Measurements from ENCODE around the gene GNG4.
"Not testable (repeated sequence)": the region's sequence is repeated elsewhere in the genome, so short reads cannot be mapped to it uniquely, and the experiment has no call there.

GNG4 gene

DNA sequence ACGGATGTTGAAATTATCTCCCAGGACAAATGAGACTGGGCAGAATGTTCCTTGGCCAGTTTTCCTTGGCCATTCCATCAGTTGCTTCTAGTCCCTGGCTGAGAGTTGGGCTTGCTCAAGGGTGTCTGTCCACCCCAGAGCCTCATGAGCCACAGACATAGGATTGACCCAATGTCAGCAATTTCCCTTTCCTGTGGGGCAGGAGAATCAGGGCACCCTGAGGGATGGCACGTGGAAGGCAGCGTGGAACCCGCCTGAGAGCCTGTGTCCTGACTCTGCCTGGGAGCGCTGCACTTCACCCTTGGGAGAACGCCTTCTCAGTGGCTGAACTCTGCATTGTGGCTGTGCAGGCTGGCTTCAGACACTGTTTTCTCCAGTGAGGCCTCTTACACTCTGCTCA is 74.0 kb downstream of the GNG4 start:
- no peak for DNase-seq

DNA sequence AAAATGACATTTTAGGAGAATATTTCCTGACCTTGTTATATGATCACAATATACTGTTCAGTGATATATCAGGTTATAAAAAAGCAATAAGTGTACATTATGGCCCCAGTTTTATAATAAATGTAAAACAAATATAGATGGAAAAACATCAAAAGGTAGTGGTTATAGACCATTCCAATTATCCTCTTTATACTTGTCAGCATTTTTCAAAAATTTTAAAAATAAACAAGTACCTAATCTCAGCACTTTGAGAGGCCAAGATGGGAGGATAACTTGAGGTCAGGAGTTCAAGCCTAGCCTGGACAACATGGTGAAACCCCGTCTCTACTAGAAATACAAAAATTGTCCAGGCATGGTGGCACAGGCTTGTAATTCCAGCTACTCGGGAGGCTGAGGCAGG is 75.7 kb downstream of the GNG4 start:
- no peak for DNase-seq

GRCh38 chr1:235572971-235573370 is 76.6 kb downstream of the GNG4 start:
- DNase-seq, result not testable (repeated sequence)

GRCh38 chr1:235571482-235571881 is 78.1 kb downstream of the GNG4 start:
- no peak for DNase-seq

DNA sequence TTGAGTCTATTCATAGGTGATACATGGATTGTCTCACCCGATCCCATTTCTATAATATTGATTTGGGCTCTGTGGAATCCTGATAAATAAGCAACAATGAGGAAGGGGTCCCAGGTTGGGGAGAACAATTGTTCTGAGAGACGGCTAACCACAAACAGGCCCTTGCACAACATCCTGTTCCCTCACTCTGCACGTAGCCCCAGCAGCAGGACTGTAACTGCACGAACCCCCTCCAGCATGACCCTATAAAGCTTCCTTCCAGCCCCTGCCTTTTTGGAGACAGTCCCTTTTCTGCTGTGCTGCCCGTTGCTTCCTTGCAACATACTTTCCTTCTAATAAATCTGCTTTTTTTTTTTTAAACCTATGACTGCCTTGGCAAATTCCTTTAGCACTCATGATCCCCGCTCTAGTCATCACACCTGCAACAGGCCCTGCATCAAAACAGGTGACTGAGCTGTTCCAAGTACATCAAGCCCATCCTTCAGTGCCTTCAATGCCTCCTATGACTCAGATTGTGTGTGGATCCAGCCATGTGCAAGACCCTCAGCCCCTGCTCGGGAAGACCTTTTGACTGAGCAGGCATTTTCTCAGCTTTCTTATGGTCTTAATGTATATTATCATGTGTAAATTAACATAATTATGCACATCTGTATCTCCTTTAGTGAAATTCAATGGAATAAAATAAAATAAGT is 81.6 kb downstream of the GNG4 start:
- DNase-seq, result peak; percentile 94

DNA sequence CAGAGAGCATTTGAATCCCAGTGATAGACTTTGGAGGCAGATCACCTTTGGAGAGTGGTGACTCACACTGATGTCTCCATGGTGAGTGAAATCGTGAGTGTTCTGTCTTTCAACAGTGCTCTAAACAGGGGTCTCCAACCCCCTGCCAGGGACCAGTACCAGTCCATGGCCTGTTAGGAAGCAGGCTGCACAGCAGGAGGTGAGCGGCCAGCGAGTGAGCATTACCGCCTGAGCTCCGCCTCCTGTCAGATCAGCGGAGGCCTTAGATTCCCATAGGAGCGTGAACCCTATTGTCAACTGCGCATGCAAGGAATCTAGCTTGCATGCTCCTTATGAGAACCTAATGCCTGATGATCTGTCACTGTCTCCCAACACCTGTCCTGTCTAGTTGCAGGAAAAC is 83.5 kb downstream of the GNG4 start:
- no peak for DNase-seq

DNA sequence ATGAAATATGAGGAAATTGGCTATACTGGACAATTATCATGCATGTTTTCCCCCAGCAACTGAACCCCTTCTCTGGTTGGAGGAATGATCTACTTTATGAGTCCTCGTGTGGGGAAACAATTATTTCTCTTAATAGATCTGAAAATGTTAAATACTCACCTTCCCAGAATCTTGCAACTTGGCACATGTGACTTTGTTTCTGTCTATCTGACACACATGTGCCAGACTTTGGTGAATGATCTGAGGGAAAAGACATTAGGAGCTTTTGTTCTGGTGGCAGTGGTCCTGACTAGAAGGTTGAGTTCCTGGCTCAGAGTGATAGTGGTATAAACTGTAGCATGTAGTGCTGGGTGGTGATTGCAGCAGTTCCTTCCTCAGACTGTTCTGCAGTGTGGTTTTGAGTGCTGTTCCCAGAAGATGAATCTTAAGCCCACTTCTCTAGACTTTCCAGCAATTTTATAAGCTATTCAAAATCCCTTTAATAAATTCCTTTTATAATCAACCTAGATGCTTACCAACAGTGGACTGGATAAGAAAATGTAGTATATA is 86.0 kb downstream of the GNG4 start:
- no peak for DNase-seq

- DNase-seq, result no peak
Measured at GRCh38 chr1:235562589-235562988, 87.0 kb downstream of the GNG4 start.

- no peak for DNase-seq
Measured at GRCh38 chr1:235558621-235559169, 90.9 kb downstream of the GNG4 start.

- no peak for DNase-seq
Measured at GRCh38 chr1:235557495-235557894, 92.1 kb downstream of the GNG4 start.

DNA sequence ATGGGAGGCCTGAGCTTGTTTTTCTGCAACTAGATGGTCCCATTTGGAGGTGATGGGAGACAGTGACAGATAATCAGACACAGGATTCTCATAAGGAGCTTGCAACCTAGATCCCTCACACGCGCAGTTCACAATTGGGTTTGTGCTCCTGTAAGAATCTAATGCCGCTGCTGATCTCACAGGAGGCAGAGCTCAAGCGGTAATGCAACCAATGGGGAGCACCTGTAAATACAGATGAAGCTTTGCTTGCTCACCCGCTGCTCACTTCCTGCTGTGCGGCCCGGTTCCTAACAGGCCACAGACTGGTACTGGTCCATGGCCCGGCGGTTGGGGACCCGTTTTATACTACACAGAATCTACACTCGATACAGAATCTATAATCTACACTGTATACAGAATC is 92.8 kb downstream of the GNG4 start:
- DNase-seq, result no peak

- no peak for DNase-seq
Measured at GRCh38 chr1:235553112-235553551, 96.5 kb downstream of the GNG4 start.

DNA sequence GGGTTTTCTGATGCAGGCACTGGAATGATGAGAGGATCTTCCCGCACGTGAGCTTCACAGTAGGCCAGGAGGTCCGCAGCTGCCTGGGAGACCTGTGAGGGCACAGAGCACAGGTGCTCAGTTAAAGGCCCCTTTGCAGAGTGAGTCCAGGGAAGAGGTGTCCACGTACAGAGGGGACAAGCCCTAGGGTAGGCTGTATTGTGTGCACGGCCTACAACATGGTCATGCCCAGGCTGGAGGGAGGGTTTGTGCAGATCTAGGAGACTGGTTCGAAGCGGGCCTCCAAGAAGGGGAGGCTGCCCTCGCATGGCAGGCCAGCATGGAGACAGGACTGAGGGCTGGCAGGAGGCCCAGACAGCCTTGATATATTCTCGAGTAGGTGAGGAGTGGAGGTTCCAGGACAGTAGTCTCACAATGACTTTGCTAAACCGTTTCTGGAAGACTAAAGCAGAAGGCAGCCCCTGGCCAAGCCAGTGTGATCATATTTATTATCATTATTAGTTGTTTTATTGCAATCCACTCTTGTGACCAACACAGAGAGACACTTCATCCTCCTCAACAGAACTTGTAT is 97.4 kb downstream of the GNG4 start:
- DNase-seq, result no peak

DNA sequence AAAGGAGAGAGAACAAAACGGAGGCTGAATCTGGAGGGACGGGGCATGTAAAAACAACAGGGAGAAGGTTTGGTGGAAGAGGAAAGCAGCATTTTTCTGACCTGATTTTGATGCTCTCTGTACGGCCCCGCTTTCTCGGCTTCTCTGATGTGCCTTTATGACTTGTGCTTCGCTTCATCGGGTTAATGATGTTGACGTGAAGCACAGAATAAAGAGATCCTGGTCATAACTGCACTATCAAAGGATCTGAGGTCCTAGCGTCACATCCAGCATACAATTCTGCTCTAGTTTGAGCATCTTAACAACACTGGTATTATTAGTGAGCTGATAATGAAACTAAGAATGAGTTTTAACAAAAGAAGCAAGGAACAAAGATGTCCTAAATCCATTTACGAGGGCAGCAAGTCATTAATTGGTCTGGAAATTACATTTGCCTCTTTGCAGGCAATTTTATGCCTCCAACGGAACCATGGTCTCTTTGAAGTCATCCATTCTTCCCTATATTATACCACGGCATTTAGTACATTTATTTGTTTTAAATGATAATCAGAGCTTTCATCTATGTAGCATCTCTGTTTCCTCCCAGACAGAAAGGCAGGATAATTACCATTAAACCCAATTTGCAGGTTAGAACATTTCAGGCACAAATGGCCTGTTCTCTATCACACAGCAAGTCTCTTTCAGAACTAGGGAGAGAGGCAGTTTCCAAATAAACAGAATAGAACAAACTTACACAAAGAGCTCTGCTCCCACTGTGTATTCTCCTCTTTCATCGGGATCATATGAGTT is 100.0 kb downstream of the GNG4 start:
- DNase-seq, result no peak

- peak; percentile 18 for DNase-seq
Measured at GRCh38 chr1:235546369-235547155, 103.0 kb downstream of the GNG4 start.

- no peak for DNase-seq
Measured at GRCh38 chr1:235545292-235545930, 104.2 kb downstream of the GNG4 start.

GRCh38 chr1:235542845-235543244 is 106.7 kb downstream of the GNG4 start:
- DNase-seq, result not testable (repeated sequence)

GRCh38 chr1:235533476-235534168 is 116.0 kb downstream of the GNG4 start:
- DNase-seq, result no peak

DNA sequence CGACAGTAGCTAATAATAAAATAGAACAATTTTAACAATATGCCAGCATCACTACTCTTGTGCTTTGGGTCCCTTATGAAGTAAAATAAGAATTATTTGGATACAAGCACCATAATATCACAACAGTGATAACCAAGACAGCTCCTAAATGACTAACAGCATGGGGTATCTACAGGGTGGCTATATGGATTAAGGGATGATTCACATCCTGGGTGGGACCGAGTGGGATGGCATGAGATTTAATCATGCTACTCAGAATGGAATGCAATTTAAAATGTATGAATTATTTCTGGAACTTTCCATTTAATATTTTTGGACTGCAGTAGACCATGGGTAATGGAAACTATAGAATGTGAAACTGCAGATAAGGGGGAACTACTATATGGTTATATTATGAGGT is 117.2 kb downstream of the GNG4 start:
- DNase-seq, result no peak

GRCh38 chr1:235527196-235527814 is 122.3 kb downstream of the GNG4 start:
- DNase-seq, result no peak

DNA sequence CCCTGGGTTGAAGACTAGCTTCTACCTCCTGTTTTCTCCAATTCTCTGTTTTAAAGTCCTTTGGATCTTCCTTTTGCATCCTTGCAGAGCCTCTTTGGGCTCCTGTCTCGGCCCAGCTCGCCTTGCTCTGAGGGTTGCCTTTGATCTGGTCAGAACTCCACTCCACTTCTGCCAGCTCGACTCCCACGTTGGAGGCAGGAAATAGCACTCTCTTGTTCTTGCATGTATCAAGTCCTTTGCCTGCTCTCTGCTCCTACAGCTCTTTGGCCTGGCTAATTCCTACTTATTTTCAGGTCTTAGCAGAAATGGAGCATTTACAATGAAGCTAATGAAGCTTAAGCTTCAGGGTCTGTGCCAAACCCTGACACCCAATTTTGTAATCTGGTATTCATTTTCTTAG is 124.3 kb downstream of the GNG4 start:
- DNase-seq, result no peak

All from SIG-M5 (cell line).